ENCODE results near the gene GALP. TPM values are rescaled to one million over a fixed set of nuclear protein-coding genes. Genes with fewer than 3 reads are reported as not detected.
"Not testable (repeated sequence)": the region's sequence is repeated elsewhere in the genome, so short reads cannot be mapped to it uniquely, and the experiment has no call there.

GALP gene
- total RNA-seq, 2 donors from 2014 or later = not detected

- ATAC-seq = no peak
- no peaks in the 10 kb centered on the region for H3K36me3 Mint-ChIP-seq
- DNase-seq (ENCODE audit: low spot score in 2 of 2) = no peak
- H3K9me3 Mint-ChIP-seq = no peaks in the 10 kb centered on the region
- no peak overlapping the region for H3K27ac Mint-ChIP-seq
These were observed 33.3 kb downstream of the GALP start for GRCh38 chr19:56209091-56209490.

DNA sequence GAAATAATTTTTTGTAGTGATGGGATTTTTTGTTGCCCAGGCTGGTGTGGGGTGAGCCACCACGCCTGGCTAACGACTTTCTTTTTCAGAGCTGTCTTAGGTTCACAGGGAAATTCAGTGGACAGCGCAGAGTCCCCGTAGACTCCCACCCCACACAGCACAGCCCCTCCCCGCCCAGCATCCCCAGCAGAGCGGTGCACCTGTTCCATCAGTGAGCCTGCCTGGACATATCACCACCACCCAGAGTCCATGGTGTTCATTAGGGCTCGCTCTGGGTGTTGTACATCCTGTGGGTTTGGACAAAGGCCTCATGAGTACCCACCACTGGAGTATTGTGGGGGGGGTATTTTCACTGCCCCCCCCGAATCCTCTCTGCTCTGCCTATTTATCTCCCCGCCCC is 34.2 kb downstream of the GALP start:
- ATAC-seq; DNase-seq (ENCODE audit: low spot score in 2 of 2); H3K36me3 Mint-ChIP-seq; H3K9me3 Mint-ChIP-seq; H3K27ac Mint-ChIP-seq: not testable (repeated sequence)

GRCh38 chr19:56211718-56212117 is 35.9 kb downstream of the GALP start:
- no peaks in the 10 kb centered on the region for H3K9me3 Mint-ChIP-seq
- H3K27ac Mint-ChIP-seq = no peak overlapping the region
- no peak for DNase-seq (ENCODE audit: low spot score in 2 of 2)
- no peaks in the 10 kb centered on the region for H3K36me3 Mint-ChIP-seq
- no peak for ATAC-seq

DNA sequence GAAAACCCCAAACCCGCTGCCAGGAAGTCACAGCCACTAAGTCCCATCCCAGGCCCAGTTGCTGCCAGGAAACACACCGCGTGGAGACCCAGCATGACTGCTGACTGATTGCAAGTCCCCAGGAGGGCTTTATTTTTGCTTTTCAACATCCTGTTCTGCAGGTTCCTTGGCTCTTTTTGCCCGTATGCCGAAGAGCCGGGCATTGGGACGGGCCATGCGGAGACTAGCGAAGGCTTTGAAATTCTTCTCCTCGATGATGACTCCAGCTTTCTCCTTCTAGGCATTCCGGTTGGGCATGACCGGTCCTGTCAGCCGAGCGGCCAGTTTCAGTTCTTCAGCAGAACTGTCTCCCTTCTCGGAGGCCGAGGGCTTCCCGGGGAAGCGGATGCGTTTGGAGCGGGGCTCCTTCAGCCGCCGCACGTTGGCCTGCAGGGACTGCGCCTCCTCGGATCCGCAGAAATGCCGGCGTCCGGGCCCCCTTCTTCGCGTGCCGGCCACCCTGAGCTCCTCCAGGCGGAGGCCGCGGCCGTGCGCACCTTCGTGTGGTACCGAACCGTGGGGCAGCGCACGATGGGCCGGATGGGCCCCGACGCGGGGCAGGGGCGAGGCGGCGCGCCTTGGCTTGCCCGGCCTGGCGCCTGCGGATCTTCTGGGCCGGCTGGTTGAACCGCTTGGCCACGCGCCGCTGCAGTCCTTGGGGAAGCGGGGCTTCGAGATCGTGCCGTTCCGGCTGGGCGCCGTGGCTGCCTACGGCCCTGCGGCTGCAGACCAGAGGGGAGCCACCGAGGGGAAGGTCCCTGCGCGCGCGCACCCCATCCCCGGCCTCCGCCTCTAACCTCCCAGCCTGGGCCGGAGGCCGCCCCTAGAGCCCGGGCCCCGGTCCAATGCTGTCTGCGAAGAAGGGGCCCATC is 41.5 kb downstream of the GALP start:
- Mint-ChIP-seq H3K27ac (no peak overlapping the region), H3K9me3 (no peaks in the 10 kb centered on the region), H3K36me3 (peaks cover 0 to 10% of the 10 kb centered on the region in 2 donors)
- ATAC-seq (no peak), DNase-seq (ENCODE audit: low spot score in 2 of 2) (no peak)

GRCh38 chr19:56218961-56219360 is 43.2 kb downstream of the GALP start:
- Mint-ChIP-seq H3K9me3 (no peaks in the 10 kb centered on the region), H3K27ac (no peak overlapping the region), H3K36me3 (peaks cover 0 to 19% of the 10 kb centered on the region in 2 donors)
- DNase-seq (ENCODE audit: low spot score in 2 of 2) (no peak), ATAC-seq (no peak)

DNA sequence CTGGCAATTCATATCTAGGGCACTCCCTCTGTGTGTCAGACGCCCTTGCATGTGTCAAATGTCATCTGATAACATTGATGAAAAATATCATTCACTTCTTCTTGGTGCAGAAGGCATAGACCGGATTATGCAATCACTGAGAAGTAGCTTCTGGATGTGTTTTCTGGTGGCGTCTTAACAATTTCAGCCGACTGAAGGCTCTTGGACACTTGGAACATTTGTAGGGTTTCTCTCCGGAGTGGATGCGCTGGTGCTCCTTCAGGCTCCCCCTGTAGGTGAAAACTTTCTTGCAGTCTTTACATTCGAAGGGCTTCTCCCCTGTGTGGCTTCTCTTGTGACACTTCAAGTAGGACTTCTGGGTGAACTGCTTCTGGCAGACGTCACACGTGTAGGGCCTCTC is 45.6 kb downstream of the GALP start:
- not testable (repeated sequence) for ATAC-seq

GRCh38 chr19:56221851-56222250 is 46.0 kb downstream of the GALP start:
- Mint-ChIP-seq H3K27ac (no peak overlapping the region), H3K9me3 (no peaks in the 10 kb centered on the region), H3K36me3 (peaks cover 0 to 19% of the 10 kb centered on the region in 2 donors)
- DNase-seq (ENCODE audit: low spot score in 2 of 2) = no peak
- no peak for ATAC-seq

More for the DNA sequence above, 45.6 kb downstream of the GALP start:
- H3K27ac Mint-ChIP-seq; DNase-seq (ENCODE audit: low spot score in 2 of 2); H3K9me3 Mint-ChIP-seq: not testable (repeated sequence)
- H3K36me3 Mint-ChIP-seq = peaks cover 0 to 19% of the 10 kb centered on the region in 2 donors

GRCh38 chr19:56222901-56223300 is 47.1 kb downstream of the GALP start:
- DNase-seq (ENCODE audit: low spot score in 2 of 2) (no peak), ATAC-seq (no peak)
- peaks cover 0 to 19% of the 10 kb centered on the region in 2 donors for H3K36me3 Mint-ChIP-seq
- H3K27ac Mint-ChIP-seq = peak overlapping the region in 1 of 2 donors; percentile 73
- no peaks in the 10 kb centered on the region for H3K9me3 Mint-ChIP-seq

- ATAC-seq (no peak), DNase-seq (ENCODE audit: low spot score in 2 of 2) (no peak)
- H3K36me3 Mint-ChIP-seq = peaks cover 0 to 19% of the 10 kb centered on the region in 2 donors
- no peak overlapping the region for H3K27ac Mint-ChIP-seq
- no peaks in the 10 kb centered on the region for H3K9me3 Mint-ChIP-seq
These were observed 47.7 kb downstream of the GALP start for GRCh38 chr19:56223481-56223880.

Other genes starting within 250 kb of the GALP start
- not detected for gene NLRP13, start 243.7 kb upstream of the GALP start, total RNA-seq
- gene NLRP8, start 228.2 kb upstream of the GALP start, total RNA-seq = not detected
- gene NLRP5, start 189.2 kb upstream of the GALP start, total RNA-seq = not detected
- 10 to 100 TPM; 32.2 to 32.5 TPM for gene ZNF787, start 54.7 kb upstream of the GALP start, total RNA-seq
- 10 to 100 TPM; 25.9 to 37.3 TPM for gene ZNF444, start 34.7 kb upstream of the GALP start, total RNA-seq
- gene ZSCAN5B, start 21.8 kb downstream of the GALP start, total RNA-seq = not detected
- gene ZSCAN5C, start 26.3 kb downstream of the GALP start, total RNA-seq = not detected
- gene EDDM13, start 96.7 kb downstream of the GALP start, total RNA-seq = 1 to 10 TPM; 1.2 to 2.0 TPM
- gene ZSCAN5A, start 138.8 kb downstream of the GALP start, total RNA-seq = 10 to 100 TPM in 1 of 2 donors, 1 to 10 TPM in 1; 4.1 to 13.3 TPM
- 1 to 10 TPM in 1 of 2 donors, under 1 TPM in 1; 0.84 to 3.5 TPM for gene ZNF582, start 217.5 kb downstream of the GALP start, total RNA-seq
- 1 to 10 TPM in 1 of 2 donors, under 1 TPM in 1; 0.88 to 1.6 TPM for gene ZNF583, start 228.3 kb downstream of the GALP start, total RNA-seq